HG02852 (cell line): Measurements from ENCODE around the gene PDSS1.
"Not testable (repeated sequence)": the region's sequence is repeated elsewhere in the genome, so short reads cannot be mapped to it uniquely, and the experiment has no call there.

ENCODE experiments used
- ATAC-seq: cut with Tn5 transposase; IDR thresholded peaks from one replicate; pipeline ENCODE4 v1.9.1; 2021; ENCODE audit warnings: mild to moderate bottlenecking, moderate library complexity; ENCODE audit not compliant: unreplicated experiment

Gene PDSS1

GRCh38 chr10:26738301-26738911 is 40.9 kb downstream of the PDSS1 start:
- ATAC-seq, result no peak

- ATAC-seq, result peak; percentile 28
Observed at GRCh38 chr10:26739071-26739631, 41.6 kb downstream of the PDSS1 start.

- ATAC-seq, result no peak
Observed at GRCh38 chr10:26741368-26741767, 43.9 kb downstream of the PDSS1 start.

GRCh38 chr10:26743091-26743490 is 45.6 kb downstream of the PDSS1 start:
- no peak for ATAC-seq

GRCh38 chr10:26743841-26744240 is 46.3 kb downstream of the PDSS1 start:
- no peak for ATAC-seq

DNA sequence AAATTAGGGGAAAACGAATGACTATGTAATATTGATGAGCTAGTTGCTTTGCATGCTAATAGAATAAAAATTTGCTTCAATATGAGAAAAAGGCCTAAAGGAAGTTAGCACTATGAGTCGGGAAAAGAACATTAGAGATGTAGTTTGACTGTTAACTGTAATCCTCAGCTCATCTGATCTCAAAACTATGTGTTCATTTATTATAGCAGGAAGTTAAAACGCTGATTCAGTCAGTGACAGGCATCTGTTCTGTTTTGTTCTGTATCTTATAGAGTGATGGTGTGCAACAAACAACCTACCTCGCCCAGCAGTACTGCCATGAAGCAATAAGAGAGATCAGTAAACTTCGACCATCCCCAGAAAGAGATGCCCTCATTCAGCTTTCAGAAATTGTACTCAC is 48.6 kb downstream of the PDSS1 start:
- no peak for ATAC-seq

DNA sequence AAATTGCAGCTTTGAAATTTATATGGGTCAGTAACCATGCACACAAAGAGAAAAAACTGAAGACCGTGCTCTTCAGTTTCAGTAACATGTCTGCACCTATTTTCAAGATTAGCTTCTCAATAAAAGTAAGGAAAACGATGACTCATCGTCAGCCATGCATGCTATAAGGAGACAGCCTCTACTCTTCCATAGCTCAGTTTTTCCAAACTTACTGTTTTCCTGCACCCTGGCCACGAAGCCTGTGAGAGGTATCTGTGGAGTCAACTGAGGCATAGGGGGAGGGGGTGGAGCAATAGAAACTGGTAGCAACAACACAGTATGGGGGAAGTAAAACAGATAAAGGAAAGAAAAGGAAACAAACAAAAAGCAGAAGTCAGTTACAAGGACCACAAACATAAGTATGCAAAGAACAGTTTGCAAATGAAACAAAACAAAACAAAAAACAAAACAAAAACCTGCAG is 58.0 kb downstream of the PDSS1 start:
- ATAC-seq, result peak; percentile 96

GRCh38 chr10:26759008-26759407 is 61.5 kb downstream of the PDSS1 start:
- ATAC-seq, result no peak

DNA sequence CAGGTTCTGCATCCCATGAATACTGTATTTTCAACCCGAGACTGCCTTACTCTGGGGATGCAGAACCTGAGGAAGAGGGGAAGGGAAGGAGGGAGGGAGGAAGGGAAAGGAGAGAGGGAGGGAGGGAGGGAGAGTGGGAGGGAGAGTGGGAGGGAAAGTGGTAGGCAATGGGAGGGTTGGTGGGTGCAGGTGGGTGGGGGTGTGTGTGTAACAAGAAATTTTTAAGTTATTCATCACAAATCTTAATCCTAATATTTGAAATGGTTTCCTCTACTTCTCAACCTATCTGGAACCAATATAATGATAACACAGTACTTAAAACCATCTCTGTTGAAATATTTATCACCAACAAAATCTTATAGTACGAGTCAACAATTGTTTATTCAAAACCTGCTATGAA is 68.0 kb downstream of the PDSS1 start:
- no peak for ATAC-seq

DNA sequence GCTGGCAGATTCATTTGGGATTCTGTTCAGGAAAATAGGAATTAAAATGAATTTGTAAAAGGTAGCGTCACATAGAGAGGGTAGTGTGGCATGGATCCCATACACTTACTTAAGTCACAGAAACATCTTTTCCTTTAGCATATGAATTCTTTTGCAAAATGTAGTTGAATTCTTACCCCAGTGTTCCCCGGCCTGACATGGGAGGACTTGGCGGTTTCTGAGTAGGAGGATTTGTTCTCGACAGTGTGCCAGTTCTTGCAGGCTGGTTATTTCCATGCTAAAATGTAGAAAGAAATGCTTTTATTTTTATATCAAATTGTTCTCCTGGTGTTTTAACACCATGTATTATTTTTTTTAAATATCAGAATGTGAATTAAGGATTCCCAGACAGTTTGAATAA is 72.6 kb downstream of the PDSS1 start:
- no peak for ATAC-seq

DNA sequence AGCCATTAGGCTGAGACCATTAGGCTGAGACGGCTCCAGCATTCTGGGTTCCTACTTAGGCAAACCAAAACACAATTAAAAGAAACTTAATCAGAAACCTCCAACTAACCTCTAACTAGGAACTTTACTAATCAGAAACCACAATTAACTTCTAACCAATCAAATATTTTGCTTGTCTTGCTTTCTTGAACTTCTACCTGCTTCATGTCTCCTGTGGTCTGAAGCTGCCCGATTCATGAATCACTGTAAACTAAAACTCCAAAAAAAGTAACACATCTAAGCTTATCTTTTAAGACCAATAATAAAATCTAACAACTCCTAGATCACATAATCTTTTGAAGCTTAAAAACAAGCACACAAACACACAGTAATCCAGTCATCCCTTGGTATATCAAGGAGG is 76.1 kb downstream of the PDSS1 start:
- no peak for ATAC-seq

DNA sequence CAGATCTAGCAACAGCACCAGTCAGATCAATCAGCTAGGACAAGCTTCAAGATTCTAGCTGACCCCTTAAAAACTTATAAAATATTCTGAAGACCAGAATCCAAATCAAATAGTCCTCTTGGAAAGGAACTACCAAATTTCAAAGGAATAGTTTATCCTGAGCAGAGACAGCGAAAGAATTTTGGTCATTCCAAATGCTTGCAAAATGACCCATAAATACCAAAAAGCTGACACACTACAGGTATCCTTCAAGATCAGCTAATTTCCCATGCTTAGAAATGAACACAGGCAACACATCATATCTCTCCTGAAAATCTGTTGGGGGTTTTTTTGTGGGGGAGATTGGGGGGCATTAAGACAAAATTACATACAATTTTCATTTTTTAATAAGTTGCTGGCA is 78.8 kb downstream of the PDSS1 start:
- no peak for ATAC-seq

DNA sequence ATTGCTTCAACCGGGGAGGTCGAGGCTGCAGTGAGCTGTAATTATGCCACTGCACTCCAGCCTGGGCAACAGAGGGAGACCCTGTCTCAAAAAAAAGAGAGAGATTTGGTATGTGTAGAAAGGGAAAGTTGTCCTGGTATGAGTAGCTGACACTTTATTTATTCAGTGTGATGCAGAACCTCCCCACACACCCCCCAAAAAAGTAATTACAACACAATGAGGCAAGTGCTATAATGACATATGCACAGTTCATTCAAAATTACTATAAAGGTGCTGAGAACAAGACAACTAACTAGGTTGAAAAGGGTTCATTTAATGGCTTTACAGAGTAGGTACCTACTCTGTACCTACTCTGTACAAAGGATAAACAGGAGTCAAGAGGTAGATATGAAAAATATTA is 80.2 kb downstream of the PDSS1 start:
- no peak for ATAC-seq

- no peak for ATAC-seq
Observed at GRCh38 chr10:26779176-26779860, 81.8 kb downstream of the PDSS1 start.

GRCh38 chr10:26780106-26780792 is 82.7 kb downstream of the PDSS1 start:
- peak; percentile 41 for ATAC-seq

GRCh38 chr10:26780793-26781601 is 83.5 kb downstream of the PDSS1 start:
- ATAC-seq, result peak; percentile 50

DNA sequence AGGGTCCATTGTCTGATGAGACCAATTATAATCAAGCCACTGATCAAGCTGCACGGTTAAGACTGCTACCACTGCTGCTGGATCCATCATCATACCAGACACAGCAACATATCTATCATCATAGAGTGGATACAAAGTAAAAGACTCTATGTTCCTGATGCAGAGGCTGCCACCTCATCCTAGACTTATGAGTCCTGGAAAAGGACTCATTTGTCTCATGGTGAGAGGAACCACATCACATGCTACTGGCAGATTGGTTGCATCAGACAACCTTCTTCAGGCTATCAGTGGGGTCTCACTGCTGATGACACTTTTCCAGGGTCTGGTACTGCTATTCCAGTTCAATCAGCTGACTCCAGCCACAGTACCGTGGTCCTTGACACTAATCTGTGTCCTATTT is 84.3 kb downstream of the PDSS1 start:
- ATAC-seq, result peak; percentile 16

DNA sequence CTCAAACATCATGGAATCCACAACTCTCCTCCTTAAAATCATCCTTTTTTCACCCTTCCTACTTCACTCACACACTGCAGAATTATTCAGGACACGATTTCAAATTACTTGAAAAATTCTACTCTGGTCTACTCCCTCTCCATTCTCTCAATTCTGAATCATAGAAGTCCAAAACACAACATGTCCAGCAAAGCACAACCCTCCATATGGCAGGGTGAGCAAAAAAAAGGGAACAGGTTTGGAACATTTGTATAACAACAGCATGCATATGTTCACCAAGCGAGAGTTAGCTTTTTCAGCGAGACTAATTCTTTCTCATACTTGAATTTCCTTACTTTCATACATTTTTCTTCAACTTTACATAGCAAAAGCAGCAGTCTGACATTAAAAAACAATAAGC is 89.9 kb downstream of the PDSS1 start:
- ATAC-seq, result no peak

GRCh38 chr10:26789779-26790178 is 92.3 kb downstream of the PDSS1 start:
- ATAC-seq, result not testable (repeated sequence)

DNA sequence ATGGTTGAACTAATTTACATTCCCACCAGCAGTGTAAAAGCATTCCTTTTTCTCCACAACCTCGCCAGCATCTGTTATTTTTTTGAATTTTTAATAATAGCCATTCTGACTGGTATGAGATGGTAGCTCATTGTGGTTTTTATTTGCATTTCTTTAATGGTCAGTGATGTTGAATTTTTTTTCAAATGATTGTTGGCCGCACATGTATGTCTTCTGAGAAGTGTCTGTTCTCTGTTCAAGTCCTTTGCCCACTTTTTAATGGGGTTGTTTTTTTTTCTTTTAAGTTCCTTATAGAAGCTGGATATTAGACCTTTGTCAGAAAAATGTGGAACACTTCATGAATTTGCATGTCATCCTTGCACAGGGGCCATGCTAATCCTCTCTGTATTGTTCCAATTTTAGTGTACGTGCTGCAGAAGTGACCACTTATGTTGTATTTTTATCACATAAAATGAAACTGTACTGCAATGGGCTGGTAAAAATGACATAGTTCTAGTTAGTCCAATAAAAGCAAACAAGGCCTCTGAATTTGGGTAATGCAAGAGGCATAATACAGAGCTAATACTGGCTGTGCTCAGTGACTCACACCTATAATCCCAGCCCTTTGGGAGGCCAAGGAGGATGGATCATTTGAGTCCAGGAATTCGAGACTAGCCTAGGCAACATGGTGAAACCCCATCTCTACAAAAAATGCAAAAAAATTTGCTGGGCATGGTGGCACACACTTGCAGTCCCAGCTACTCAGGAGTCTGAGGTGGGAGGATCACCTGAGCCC is 92.9 kb downstream of the PDSS1 start:
- ATAC-seq, result no peak
